ENCODE data around the gene HK3.

- no peak for TF ChIP-seq CTCF (IDR thresholded peaks at IDR 0.05; ENCODE audit: low read length)
- TF ChIP-seq EZH2 (optimal IDR thresholded peaks at IDR 0.05; ENCODE audit: low read depth, low read length), result no peak
- no peak for TF ChIP-seq EZH2phosphoT487 (IDR thresholded peaks at IDR 0.05; ENCODE audit: low read length)
These were observed 17.2 kb downstream of the HK3 start for GRCh38 chr5:176881816-176882566.

Measured in MM.1S (cell line).